ENCODE results near the gene CHST8. TPM values are rescaled to one million over a fixed set of nuclear protein-coding genes. Genes with fewer than 3 reads are reported as not detected.
A peak's percentile ranks its signal among the peaks of the same experiment; 100 is the strongest.

Gene CHST8
- polyA plus RNA-seq, 2 of the 4 experiments (the other 2 are of a cell fraction), result not detected

DNA sequence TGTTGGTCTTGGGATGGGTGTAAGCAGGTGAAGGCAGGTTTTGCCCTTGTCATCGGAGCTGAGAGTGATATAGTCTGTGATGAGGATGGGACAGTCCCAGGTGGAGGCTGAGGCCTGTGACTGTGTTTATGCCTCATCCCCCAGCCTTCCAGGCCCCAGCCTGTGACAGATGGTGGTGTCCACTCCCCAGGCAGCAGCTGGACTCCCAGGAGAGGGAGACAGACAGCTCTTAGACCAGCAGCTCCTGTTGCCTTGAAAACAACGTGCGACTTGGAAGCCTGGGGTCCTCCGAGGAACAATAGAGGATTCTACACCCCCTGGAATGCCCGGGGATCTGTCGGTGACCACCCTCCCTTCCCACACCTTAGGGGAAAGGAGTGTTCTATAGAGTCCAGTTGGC lies 63.8 kb downstream of the CHST8 start:
- POLR2A ChIA-PET, result no interaction called here
- CTCF ChIA-PET, result interaction anchor here (0.9 to 2.9 kb wide), 7 partner anchors 11 to 450 kb away, joined by 3 to 10 read pairs (median 4); no protein-coding TSS in a partner anchor
- no peaks in the 10 kb centered on the region for H3K4me1 ChIP-seq
- WGBS (ENCODE audit: missing lambda C conversion rate), result 7% methylated on average over 6 of the region's 6 CpGs
- no peak overlapping the region for H3K27ac ChIP-seq
- ATAC-seq (no peak), DNase-seq (ENCODE audit: low read depth in 1 of 2, low spot score in 1 of 2) (no peak), FAIRE-seq (no peak)
- no peak overlapping the region for H3K4me2 ChIP-seq
- TF ChIP-seq RCOR1 (IDR thresholded peaks at IDR 0.05; ENCODE audit: low read depth, low read length) (no peak), KDM1A (IDR thresholded peaks at IDR 0.05; ENCODE audit: low read depth) (no peak), HDAC2 (IDR thresholded peaks at IDR 0.05) (no peak), ZC3H11A (IDR thresholded peaks at IDR 0.05) (no peak), BCL3 (IDR thresholded peaks at IDR 0.05) (no peak), PHF8 (IDR thresholded peaks at IDR 0.05; ENCODE audit: borderline replicate concordance, low read depth) (no peak), RFX5 (IDR thresholded peaks at IDR 0.05) (no peak), FOSB (CRISPR knock-in tag; IDR thresholded peaks at IDR 0.05) (no peak)
- H3K9me3 ChIP-seq, result no peaks in the 10 kb centered on the region
- no peak overlapping the region for H3K4me3 ChIP-seq

- 17% methylated on average over 8 of the region's 8 CpGs for WGBS (ENCODE audit: missing lambda C conversion rate)
- no peaks in the 10 kb centered on the region for H3K9me3 ChIP-seq
- no peak overlapping the region for H3K27ac ChIP-seq
- H3K4me3 ChIP-seq, result no peak overlapping the region
- TF ChIP-seq EHF (CRISPR knock-in tag; IDR thresholded peaks at IDR 0.05), result no peak
- TF ChIP-seq, protein P1, sequence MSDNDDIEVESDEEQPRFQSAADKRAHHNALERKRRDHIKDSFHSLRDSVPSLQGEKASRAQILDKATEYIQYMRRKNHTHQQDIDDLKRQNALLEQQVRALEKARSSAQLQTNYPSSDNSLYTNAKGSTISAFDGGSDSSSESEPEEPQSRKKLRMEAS (IDR thresholded peaks at IDR 0.05), result no peak
- TF ChIP-seq CTCF (IDR thresholded peaks at IDR 0.05), result no peak
- TF ChIP-seq, protein P2, sequence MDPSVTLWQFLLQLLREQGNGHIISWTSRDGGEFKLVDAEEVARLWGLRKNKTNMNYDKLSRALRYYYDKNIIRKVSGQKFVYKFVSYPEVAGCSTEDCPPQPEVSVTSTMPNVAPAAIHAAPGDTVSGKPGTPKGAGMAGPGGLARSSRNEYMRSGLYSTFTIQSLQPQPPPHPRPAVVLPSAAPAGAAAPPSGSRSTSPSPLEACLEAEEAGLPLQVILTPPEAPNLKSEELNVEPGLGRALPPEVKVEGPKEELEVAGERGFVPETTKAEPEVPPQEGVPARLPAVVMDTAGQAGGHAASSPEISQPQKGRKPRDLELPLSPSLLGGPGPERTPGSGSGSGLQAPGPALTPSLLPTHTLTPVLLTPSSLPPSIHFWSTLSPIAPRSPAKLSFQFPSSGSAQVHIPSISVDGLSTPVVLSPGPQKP (IDR thresholded peaks at IDR 0.05; ENCODE audit: low read depth, low read length), result no peak
- no peak for TF ChIP-seq HOXB13 (CRISPR knock-in tag; IDR thresholded peaks at IDR 0.05; ENCODE audit: low read depth)
- ATAC-seq (peak in 1 of 2 experiments; percentile 12; a peak in 2 of 6 replicates), DNase-seq (ENCODE audit: low read depth in 1 of 2, low spot score in 1 of 2) (no peak), FAIRE-seq (no peak)
- no peaks in the 10 kb centered on the region for H3K4me1 ChIP-seq
- H3K4me2 ChIP-seq, result no peak overlapping the region
- CTCF ChIA-PET, result interaction anchor here (1.0 to 2.9 kb wide), 9 partner anchors 9 to 451 kb away, joined by 3 to 10 read pairs (median 4); no protein-coding TSS in a partner anchor
- POLR2A ChIA-PET, result no interaction called here
Measured at GRCh38 chr19:33686262-33686661, 64.5 kb downstream of the CHST8 start.

GRCh38 chr19:33686687-33687480 lies 65.1 kb downstream of the CHST8 start:
- WGBS (ENCODE audit: missing lambda C conversion rate), result 36% methylated on average over 24 of the region's 24 CpGs
- ATAC-seq, result no peak
- no peak for DNase-seq (ENCODE audit: low read depth in 1 of 2, low spot score in 1 of 2)
- TF ChIP-seq HES2 (IDR thresholded peaks at IDR 0.05), result no peak
- no peak for TF ChIP-seq CHD2 (IDR thresholded peaks at IDR 0.05; ENCODE audit: low read length, partially characterized antibody)
- no peak for TF ChIP-seq ZC3H11A (IDR thresholded peaks at IDR 0.05)
- TF ChIP-seq, protein P3, sequence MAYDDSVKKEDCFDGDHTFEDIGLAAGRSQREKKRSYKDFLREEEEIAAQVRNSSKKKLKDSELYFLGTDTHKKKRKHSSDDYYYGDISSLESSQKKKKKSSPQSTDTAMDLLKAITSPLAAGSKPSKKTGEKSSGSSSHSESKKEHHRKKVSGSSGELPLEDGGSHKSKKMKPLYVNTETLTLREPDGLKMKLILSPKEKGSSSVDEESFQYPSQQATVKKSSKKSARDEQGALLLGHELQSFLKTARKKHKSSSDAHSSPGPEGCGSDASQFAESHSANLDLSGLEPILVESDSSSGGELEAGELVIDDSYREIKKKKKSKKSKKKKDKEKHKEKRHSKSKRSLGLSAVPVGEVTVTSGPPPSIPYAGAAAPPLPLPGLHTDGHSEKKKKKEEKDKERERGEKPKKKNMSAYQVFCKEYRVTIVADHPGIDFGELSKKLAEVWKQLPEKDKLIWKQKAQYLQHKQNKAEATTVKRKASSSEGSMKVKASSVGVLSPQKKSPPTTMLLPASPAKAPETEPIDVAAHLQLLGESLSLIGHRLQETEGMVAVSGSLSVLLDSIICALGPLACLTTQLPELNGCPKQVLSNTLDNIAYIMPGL (CRISPR knock-in tag; IDR thresholded peaks at IDR 0.05; ENCODE audit: borderline replicate concordance), result no peak
- no peak for TF ChIP-seq EHMT2 (IDR thresholded peaks at IDR 0.05; ENCODE audit: low read depth)
- TF ChIP-seq, protein P2 (IDR thresholded peaks at IDR 0.05; ENCODE audit: low read depth, low read length), result no peak
- TF ChIP-seq USF2 (IDR thresholded peaks at IDR 0.05), result no peak
- TF ChIP-seq ESRRA (IDR thresholded peaks at IDR 0.05; ENCODE audit: borderline replicate concordance, low read length), result no peak
- no peak for TF ChIP-seq TFCP2L1 (CRISPR knock-in tag; IDR thresholded peaks at IDR 0.05)
- TF ChIP-seq JUN (IDR thresholded peaks at IDR 0.05), result no peak
- TF ChIP-seq POLR2AphosphoS2 (conservative IDR thresholded peaks at IDR 0.05; ENCODE audit: low read length), result no peak
- no peak for TF ChIP-seq SMC3 (IDR thresholded peaks at IDR 0.05)
- FAIRE-seq, result no peak
- CTCF ChIA-PET, result interaction anchor here (0.9 to 2.9 kb wide), 11 partner anchors 8 to 452 kb away, joined by 3 to 10 read pairs (median 4); no protein-coding TSS in a partner anchor
- no peaks in the 10 kb centered on the region for H3K9me3 ChIP-seq
- POLR2A ChIA-PET, result no interaction called here
- no peak overlapping the region for H3K4me3 ChIP-seq
- no peak overlapping the region for H3K4me2 ChIP-seq
- no peaks in the 10 kb centered on the region for H3K4me1 ChIP-seq
- H3K27ac ChIP-seq, result no peak overlapping the region
